DMS53 (cell line): ENCODE data around the gene CREB3.

Experiments used
- DNase-seq: peaks from one replicate; lab custom pipeline; 2025; lab: John Stamatoyannopoulos, UW

The CREB3 gene

GRCh38 chr9:35781066-35781465 lies 48.6 kb downstream of the CREB3 start:
- DNase-seq, result no peak

- DNase-seq, result no peak
Observed at GRCh38 chr9:35783418-35783817, 51.0 kb downstream of the CREB3 start.
